GM12892 (cell line): ENCODE data around the gene PID1.

Experiments used
- POLR2A ChIP-seq: IDR thresholded peaks from 2 replicates; pipeline ENCODE4 v1.6.1; 2011; ENCODE audit warnings: low read depth, low read length, control low read depth
- POLR2AphosphoS5 ChIP-seq: IDR thresholded peaks from 2 replicates; pipeline ENCODE4 v1.6.1; 2011; ENCODE audit warnings: low read depth, low read length, control low read depth
- TAF1 ChIP-seq: IDR thresholded peaks from 2 replicates; pipeline ENCODE4 v1.6.1; 2011; ENCODE audit warnings: low read depth, mild to moderate bottlenecking, control low read depth, low read length, borderline replicate concordance

GRCh38 chr2:229178117-229178516 is 93.0 kb downstream of the PID1 start:
- no peak for TF ChIP-seq TAF1
- TF ChIP-seq POLR2A, result no peak
- TF ChIP-seq POLR2AphosphoS5, result no peak
